ENCODE results near the gene LTN1. TPM values are rescaled to one million over a fixed set of nuclear protein-coding genes. Genes with fewer than 3 reads are reported as not detected.

The LTN1 gene
- total RNA-seq, result 19.8 to 26.1 TPM (median 22.0 TPM) in 3 replicates
- long read RNA-seq, full-length matches to known transcripts, result 10 of 15 reads
- long read RNA-seq, partial matches to known transcripts, result 2 of 15 reads
- long read RNA-seq, other reads (novel, unspliced or antisense), result 3 of 15 reads

DNA sequence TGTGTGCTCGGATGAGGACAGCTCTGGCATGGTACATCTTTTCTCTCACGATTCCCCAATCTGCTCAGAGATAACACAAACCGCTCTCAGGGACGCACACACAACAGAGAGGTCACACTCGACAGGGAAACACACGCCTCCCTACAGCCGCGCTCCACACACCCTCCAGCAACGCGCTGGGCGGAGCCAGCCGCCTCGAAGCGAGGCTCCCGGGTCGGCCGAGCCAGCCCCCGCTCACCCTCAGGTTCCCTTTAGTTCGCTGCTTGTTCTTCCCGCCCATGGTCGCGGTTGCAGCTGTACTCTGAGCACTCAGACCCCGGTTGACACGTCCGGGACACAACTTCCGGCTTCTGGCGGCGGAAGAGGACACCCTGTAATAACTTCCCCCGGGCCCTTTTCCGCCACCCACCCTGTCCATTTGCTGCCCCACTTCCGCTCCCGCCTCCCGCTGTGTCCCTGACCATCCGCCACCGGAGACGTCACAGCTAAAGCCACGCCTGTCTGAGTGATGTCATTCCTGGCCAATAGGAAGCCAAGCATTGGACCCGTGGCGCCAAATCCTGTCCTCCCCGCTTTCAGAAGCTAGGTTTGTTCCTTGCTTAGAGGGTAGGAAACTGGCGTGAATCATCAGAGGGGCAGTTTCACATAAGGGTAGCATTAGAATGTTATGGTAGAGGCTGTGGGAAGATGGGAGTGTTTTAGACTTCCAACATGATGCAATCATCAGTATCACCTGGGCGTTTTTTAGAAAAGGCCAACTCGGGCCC, at the start of gene LTN1:
Gene LTN1, minus strand, starts transcription at position 352 of the 767 bp plus-strand sequence. Its CDS starts 72 bp downstream, at position 280.
- TF ChIP-seq, protein P1, sequence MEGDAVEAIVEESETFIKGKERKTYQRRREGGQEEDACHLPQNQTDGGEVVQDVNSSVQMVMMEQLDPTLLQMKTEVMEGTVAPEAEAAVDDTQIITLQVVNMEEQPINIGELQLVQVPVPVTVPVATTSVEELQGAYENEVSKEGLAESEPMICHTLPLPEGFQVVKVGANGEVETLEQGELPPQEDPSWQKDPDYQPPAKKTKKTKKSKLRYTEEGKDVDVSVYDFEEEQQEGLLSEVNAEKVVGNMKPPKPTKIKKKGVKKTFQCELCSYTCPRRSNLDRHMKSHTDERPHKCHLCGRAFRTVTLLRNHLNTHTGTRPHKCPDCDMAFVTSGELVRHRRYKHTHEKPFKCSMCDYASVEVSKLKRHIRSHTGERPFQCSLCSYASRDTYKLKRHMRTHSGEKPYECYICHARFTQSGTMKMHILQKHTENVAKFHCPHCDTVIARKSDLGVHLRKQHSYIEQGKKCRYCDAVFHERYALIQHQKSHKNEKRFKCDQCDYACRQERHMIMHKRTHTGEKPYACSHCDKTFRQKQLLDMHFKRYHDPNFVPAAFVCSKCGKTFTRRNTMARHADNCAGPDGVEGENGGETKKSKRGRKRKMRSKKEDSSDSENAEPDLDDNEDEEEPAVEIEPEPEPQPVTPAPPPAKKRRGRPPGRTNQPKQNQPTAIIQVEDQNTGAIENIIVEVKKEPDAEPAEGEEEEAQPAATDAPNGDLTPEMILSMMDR (IDR thresholded peaks at IDR 0.05), result no peak
- peaks cover 22% of the 10 kb centered on the region for H3K4me1 Mint-ChIP-seq (ENCODE audit: low read depth)
- H3K36me3 Mint-ChIP-seq (ENCODE audit: low read depth), result peaks cover 5% of the 10 kb centered on the region

DNA sequence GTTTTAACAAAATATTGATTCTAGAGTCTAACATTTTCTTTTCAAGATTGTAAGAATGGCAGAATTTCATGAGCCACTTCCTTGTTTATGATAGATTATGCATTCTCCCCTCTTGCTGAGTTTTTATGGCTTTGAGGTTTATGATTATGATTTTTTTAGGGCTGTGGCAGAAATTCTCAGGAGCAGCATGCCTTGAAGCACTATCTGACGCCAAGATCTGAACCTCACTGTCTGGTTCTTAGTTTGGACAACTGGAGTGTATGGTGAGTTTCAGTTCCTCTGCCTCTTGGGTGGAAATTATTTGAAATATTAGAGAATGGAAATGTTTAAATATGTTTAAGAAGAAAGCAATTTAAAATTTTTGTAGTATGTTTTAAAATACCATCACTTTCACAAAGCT, 42.0 kb upstream of the LTN1 start:
- no peak overlapping the region for H3K4me3 Mint-ChIP-seq (ENCODE audit: unreplicated experiment)
- H3K9me3 Mint-ChIP-seq (ENCODE audit: low read depth), result no peaks in the 10 kb centered on the region
- DNase-seq (ENCODE audit: low spot score), result no peak
- peak overlapping the region; percentile 29 for H3K27ac Mint-ChIP-seq (ENCODE audit: unreplicated experiment)
- H3K4me1 Mint-ChIP-seq (ENCODE audit: low read depth), result peaks cover 12% of the 10 kb centered on the region
- H3K36me3 Mint-ChIP-seq (ENCODE audit: low read depth), result peaks cover 23% of the 10 kb centered on the region
- no peaks in the 10 kb centered on the region for H3K27me3 Mint-ChIP-seq (ENCODE audit: low read depth)
- TF ChIP-seq, protein P1 (IDR thresholded peaks at IDR 0.05), result no peak

More for the DNA sequence above, at the start of gene LTN1:
- no peaks in the 10 kb centered on the region for H3K27me3 Mint-ChIP-seq (ENCODE audit: low read depth)
- DNase-seq (ENCODE audit: low spot score), result peak; percentile 100
- peak within 1 kb of the TSS; percentile 89 for H3K4me3 Mint-ChIP-seq (ENCODE audit: unreplicated experiment)
- peak within 1 kb of the TSS; percentile 99 for H3K27ac Mint-ChIP-seq (ENCODE audit: unreplicated experiment)
- no peaks in the 10 kb centered on the region for H3K9me3 Mint-ChIP-seq (ENCODE audit: low read depth)

DNA sequence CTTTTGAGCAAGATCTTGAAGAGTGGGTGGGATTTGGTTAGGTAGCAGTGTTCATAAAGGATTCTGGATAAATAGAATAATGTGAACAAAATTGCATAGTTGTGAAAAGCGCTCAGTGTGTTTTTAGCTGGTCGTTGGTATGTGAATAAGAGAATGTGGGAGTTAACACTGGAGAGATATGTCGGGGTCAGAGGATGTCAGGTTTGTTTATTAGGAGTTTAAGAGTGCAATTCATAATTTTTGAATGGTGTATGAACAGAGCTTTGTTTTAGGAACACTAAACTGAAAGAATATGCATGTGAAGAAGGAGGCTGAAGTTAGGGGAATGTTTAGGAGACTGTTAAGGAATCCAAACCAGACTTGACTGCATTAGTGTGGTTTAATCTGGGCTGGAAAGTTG, 41.2 kb upstream of the LTN1 start:
- DNase-seq (ENCODE audit: low spot score), result no peak
- Mint-ChIP-seq H3K4me3 (ENCODE audit: unreplicated experiment) (no peak overlapping the region), H3K4me1 (ENCODE audit: low read depth) (peaks cover 12% of the 10 kb centered on the region), H3K27me3 (ENCODE audit: low read depth) (no peaks in the 10 kb centered on the region), H3K27ac (ENCODE audit: unreplicated experiment) (peak overlapping the region; percentile 50), H3K9me3 (ENCODE audit: low read depth) (no peaks in the 10 kb centered on the region), H3K36me3 (ENCODE audit: low read depth) (peaks cover 24% of the 10 kb centered on the region)
- TF ChIP-seq, protein P1 (IDR thresholded peaks at IDR 0.05), result no peak

- TF ChIP-seq, protein P1 (IDR thresholded peaks at IDR 0.05), result no peak
- no peak overlapping the region for H3K4me3 Mint-ChIP-seq (ENCODE audit: unreplicated experiment)
- no peaks in the 10 kb centered on the region for H3K9me3 Mint-ChIP-seq (ENCODE audit: low read depth)
- no peak overlapping the region for H3K27ac Mint-ChIP-seq (ENCODE audit: unreplicated experiment)
- DNase-seq (ENCODE audit: low spot score), result no peak
- H3K4me1 Mint-ChIP-seq (ENCODE audit: low read depth), result peaks cover 12% of the 10 kb centered on the region
- no peaks in the 10 kb centered on the region for H3K27me3 Mint-ChIP-seq (ENCODE audit: low read depth)
- peaks cover 24% of the 10 kb centered on the region for H3K36me3 Mint-ChIP-seq (ENCODE audit: low read depth)
These were observed 40.6 kb upstream of the LTN1 start for GRCh38 chr21:29033301-29033700.

DNA sequence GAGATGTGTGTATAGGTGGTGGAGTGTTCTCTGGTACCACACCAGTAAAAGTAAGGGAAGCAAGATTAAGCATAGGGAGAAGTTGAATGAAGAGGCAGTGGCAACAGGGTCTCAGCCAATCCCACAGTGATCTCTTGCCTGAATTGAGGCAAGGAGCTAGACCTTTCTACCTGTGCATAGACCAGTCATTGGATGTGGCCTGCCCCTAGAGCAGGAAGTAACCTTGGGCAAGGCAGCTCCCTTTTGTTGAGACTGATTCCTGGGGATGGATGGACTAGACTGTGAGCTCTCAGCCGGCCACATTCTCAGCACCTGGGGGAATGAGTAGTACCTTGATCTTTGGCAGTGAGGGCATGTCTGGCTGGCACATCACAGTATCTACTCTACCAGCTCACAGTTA, 38.2 kb upstream of the LTN1 start:
- DNase-seq (ENCODE audit: low spot score), result no peak
- no peaks in the 10 kb centered on the region for H3K27me3 Mint-ChIP-seq (ENCODE audit: low read depth)
- no peak overlapping the region for H3K27ac Mint-ChIP-seq (ENCODE audit: unreplicated experiment)
- no peaks in the 10 kb centered on the region for H3K9me3 Mint-ChIP-seq (ENCODE audit: low read depth)
- peaks cover 16% of the 10 kb centered on the region for H3K36me3 Mint-ChIP-seq (ENCODE audit: low read depth)
- H3K4me1 Mint-ChIP-seq (ENCODE audit: low read depth), result peaks cover 22% of the 10 kb centered on the region
- no peak overlapping the region for H3K4me3 Mint-ChIP-seq (ENCODE audit: unreplicated experiment)
- TF ChIP-seq, protein P1 (IDR thresholded peaks at IDR 0.05), result no peak
